Fibroblast of skin of right biceps (primary cell): ENCODE data around the gene MIA.
"Not testable (repeated sequence)": the region's sequence is repeated elsewhere in the genome, so short reads cannot be mapped to it uniquely, and the experiment has no call there.

Experiments used
- DNase-seq: peaks from one replicate; pipeline ENCODE4 v3.0.0-alpha.2; 2013

MIA gene

DNA sequence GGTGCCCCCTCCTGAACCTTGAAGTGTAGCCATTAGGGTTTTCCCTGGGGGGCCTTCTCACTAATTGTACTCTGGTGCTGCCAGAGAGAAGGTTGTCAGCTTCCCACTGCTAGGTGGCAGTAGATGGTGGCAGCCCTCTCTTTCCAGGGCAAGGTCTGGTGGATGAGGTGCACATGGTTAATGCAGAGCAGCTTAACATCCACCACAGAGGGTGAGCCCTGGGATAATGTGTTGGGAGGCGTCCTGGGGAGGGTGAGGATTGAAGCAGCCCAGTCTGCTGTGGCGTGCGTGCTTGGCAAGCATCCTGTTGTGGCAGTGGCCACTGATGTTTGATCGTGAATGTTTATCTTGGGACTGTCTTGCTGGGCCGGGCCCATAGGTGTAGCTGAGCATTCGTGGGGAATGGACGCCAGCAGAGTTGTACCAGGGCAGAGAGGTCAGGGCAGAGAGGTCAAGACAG lies 29.5 kb downstream of the MIA start:
- no peak for DNase-seq

DNA sequence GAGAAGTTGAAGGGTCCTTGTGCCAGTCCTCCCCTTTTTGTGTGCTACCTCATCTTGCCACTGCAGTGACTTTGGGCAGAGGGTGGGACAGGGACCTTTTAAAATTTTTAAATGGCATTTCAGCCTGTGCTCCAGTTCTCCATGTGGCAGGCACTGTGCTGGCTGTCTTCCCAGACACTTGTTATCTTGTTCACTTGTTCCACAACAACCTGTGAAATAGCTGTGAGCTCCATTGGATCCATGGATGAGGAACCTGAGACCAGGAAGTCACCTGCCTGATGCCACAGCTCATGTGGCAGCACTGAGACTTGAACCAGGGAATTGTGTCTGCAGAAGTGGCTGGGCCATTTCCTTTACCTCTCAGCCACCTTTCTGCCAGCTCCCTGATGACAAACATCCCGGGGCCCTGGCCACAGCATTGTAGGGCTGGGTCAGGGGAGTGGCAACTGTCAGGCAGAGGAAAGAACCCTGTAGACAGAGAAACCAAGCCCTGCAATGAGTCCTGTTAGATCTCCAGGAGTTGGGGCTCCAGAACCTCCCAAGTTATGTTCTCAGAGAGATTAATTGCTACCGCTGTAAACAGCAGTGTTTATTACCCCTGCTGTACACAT lies 30.0 kb downstream of the MIA start:
- no peak for DNase-seq

DNA sequence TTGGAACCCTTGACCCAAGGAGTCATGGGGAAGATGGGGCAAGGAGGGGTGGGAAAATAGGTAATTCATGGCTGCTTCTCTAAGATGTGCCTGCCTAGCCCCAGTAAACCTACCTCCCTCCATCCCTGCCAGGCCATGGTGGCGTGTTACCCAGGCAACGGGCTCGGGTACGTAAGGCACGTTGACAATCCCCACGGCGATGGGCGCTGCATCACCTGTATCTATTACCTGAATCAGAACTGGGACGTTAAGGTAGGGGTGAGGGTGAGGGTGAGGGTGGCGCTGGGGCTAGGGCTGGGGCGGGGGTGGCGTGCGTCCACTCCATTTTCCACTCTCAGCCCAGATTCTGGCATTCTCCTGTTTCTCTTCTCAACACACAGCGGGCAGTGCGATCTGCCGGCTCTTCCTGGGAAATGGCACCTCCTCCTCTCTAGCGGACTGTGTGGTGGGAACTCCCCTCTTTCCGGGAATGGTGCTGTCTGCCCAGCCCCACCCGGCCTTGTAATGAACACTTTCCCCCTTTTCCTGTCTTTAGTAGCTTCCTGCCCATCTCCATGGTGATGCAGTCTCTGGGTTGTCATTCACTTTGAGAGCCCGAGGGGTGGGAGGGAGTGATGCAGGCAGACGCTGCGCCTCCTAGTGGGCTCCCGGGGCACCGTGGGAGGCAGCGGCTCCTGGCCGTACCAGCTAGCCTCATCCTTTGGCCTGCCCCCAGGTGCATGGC lies 31.3 kb downstream of the MIA start:
- DNase-seq = peak; percentile 98

DNA sequence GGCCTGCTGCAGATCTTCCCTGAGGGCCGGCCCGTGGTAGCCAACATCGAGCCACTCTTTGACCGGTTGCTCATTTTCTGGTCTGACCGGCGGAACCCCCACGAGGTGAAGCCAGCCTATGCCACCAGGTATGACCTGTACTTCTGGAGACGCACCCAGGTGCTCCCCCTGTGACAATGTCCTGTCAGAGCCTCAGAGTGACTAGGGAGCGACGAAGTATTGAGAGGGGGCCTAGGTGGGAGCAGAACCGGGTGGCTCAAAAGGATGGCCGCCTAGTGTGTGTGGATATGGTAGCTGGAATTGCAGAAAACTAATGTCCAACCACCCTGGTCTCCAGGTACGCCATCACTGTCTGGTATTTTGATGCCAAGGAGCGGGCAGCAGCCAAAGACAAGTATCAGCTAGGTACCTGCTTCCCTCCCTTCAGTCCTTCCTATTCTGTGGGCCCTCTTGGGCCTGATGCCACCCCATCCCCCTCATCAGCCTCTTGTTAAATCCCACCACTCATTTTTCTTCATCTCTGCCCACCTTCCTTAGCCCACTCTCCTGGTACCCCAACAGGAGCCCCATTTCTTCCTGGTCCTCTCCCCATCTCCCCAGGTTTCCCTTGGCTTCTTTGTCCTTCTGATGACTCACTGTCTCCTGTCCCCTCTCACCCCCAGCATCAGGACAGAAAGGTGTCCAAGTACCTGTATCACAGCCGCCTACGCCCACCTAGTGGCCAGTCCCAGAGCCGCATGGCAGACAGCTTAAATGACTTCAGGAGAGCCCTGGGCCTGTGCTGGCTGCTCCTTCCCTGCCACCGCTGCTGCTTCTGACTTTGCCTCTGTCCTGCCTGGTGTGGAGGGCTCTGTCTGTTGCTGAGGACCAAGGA lies 32.1 kb downstream of the MIA start:
- DNase-seq = no peak

DNA sequence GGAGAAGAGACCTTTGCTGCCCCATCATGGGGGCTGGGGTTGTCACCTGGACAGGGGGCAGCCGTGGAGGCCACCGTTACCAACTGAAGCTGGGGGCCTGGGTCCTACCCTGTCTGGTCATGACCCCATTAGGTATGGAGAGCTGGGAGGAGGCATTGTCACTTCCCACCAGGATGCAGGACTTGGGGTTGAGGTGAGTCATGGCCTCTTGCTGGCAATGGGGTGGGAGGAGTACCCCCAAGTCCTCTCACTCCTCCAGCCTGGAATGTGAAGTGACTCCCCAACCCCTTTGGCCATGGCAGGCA lies 32.7 kb downstream of the MIA start:
- no peak for DNase-seq

DNA sequence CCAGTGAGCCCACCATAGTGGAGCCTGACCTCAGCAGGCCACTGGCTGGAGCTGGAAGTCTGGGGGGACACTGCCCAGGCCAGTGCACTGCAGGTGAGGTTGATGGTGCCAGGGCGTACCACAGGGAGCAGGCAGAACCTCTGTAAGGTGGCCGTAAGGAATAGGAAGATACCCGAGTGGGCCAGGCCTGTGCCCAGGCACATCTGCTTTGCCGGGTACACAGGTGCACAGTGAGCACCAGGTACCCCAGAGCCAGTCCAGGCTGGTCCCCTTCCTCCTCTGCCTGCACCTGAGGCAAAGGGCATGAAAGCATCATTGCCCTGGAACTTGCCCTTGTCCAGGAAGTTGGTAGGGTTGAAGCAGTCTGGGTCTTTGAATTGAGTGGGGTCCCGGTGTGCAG lies 33.2 kb downstream of the MIA start:
- DNase-seq = no peak

DNA sequence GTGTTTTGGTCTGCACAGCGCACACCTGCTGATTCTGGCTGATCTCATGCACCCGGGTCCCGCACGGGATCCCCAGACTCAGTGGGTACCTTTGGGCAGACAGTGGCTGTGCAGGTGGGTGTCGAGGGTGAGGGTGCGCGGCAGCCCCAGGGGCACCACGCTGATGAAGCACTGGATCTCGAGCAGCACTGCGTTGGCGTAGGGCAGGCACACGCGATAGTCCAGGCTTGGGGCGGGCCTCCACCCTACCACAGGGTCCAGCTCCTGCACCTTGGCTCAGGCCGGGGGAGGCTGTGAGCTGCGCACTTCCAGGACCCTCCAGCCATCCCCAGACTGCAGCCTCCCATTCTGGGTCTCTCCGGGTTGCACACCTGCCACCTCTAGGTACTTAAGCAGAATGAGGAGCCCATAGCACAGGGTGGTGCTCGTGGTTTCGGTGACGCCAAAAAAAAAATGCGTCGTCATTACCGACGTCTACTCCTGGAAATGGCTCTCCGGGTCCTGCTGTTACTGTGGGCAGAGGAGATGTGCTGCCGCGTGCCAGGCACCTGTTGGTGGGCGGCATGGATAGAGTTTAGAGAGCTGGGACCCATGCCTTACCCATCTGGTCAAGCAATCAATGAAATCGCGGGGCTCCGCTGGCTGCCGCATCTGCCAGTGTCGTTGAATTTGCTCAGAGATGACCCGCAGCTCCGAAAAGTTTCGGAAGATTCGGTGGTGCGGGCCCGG lies 34.2 kb downstream of the MIA start:
- no peak for DNase-seq

DNA sequence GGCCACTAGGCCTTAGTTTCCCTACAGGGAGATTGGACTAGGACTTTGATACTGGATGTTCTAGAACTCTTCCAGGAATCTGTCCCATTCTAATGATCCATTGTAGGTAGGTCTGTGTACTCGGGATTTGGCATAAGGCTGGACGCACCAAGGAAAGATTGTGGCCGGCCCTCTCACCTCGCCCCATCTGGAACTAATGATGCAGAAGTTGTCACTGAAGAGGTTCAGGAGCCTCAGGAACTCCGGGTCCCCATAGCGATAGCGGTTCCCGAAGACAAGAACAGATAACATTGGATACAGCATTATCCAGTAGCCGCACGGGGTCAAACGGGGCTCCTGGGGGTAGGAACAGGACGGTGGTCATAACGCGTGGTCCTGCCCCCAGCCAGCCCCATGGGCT lies 34.8 kb downstream of the MIA start:
- no peak for DNase-seq

DNA sequence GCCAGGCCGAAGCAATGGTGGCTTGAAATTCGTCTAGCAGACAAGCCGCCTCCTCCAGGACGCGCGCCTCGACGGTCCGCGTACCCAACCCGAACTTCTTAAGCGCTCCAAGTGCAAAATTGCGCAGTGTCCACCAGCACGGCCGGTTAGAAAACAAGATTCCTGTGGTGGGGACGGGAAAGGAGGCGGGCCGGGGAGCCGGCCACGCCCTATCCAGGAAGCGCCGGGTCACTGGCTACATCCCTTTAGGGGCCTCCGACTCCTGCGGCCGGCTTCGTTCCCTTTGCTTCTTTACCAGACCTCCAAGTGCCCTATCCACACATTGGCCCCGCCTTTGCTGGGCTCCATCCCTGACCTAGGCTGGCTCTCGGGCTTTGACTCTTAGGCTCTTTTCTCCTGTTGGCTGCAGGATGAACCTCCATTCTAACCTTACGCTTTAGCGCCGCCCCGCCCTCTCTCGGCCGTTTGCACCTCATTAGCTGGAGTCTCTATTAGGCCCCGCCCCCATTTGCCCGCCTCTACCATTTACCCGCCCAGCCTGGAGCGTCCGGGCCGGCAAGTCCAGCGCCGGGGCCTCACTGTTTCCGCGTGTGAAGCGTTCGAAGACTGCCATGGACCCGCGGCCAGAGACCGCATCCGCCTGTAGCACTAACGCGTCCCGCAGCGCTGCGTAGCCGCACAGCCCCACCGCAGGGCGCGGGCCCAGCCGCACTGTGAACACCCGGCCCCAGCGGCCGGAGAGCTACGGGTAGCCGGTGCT lies 35.5 kb downstream of the MIA start:
- peak; percentile 71 for DNase-seq

DNA sequence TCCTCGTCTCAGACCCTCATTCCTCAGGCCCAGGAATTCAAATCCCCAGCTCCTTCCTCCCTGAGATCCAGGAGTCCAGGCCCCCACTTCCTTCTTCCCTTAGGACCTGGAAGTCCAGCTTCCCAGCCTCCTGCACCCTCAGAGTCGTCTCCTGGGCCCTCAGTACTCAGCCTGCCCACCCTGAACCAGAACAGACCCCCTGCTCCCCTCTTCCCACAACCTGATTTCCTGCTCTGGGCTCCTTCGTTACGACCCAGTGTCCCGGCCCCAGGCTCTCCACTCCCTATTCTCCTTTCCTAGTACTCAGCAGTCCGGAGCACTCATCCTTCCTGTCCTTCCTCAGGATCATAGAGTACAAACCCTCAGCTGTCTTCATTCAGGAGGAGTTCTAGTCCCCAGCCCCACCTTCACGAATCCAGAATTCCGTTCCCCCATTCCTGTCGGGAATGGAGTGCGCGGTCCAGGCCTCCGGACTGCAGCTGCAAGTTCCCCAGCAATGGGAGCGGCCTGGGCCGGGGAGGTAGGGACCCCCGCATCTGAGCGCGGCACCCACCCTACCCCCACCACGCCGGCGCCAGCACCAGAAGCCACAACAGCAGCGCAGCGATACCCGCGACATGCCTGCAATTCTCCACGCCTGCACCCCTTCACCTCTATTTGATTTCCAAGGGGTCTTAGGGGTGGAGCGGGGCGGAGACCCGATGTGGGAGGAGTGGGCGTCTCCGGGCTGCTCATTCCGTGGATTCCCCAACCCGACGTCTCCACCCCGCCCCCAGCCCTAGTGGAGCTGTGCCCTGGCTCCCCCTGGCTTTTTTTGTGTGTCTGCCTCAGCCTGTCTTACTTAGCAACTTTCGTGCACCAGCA lies 36.4 kb downstream of the MIA start:
- DNase-seq = no peak

DNA sequence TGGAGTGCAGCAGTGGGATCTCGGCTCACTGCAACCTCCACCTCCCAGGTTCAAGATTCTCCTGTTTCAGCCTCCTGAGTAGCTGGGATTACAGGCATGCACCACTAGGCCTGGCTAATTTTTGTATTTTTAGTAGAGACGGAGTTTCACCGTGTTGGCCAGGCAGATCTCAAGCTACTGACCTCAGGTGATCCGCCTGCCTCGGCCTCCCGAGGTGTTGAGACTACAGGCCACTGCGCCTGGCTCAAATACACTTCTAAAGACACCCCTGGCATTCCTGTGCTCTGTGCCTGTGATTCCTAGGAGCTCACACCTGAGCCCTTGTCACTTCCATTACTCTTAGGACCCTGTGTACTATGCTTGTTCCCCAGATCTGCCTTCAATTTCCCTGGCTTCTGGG lies 37.2 kb downstream of the MIA start:
- DNase-seq = not testable (repeated sequence)

DNA sequence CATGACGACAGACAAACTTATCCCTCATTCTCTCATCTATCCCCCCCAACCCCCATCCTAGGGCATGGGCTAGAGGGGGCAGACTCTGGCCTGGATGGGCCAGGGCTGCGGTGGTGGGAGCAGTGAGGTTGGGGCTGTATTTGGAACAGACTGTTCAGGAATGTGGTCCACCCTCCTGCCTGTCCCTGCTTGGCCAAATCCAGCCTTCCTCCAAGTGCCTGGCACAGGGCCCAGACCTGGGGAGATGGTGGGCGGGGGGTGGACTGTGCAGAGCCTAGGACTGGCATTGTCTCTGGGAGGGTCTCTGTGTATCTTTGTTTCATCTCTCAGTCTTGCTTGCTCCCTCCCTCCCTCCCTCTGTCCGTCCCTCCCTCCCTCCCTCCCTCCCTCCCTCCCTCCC lies 37.9 kb downstream of the MIA start:
- DNase-seq = no peak

DNA sequence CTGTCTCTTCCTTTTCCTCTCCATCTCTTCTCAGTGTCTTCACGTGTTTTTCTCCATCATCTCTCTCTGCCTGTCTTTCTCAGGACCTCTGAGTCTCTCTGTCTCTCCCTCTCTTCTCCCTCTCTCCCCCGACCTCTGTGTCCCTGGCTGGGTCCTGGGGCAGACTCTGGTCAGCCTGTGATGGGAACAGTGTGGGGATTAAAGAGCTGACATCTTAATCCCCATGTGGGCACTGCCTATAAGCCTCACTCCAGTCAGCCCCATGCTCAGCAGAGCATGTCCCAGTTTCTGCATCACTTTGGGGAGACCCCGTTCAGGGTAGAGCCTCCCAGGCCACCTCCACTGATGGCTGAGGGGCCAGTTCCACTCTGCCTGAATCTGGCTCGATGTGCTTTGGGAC lies 39.9 kb downstream of the MIA start:
- no peak for DNase-seq

DNA sequence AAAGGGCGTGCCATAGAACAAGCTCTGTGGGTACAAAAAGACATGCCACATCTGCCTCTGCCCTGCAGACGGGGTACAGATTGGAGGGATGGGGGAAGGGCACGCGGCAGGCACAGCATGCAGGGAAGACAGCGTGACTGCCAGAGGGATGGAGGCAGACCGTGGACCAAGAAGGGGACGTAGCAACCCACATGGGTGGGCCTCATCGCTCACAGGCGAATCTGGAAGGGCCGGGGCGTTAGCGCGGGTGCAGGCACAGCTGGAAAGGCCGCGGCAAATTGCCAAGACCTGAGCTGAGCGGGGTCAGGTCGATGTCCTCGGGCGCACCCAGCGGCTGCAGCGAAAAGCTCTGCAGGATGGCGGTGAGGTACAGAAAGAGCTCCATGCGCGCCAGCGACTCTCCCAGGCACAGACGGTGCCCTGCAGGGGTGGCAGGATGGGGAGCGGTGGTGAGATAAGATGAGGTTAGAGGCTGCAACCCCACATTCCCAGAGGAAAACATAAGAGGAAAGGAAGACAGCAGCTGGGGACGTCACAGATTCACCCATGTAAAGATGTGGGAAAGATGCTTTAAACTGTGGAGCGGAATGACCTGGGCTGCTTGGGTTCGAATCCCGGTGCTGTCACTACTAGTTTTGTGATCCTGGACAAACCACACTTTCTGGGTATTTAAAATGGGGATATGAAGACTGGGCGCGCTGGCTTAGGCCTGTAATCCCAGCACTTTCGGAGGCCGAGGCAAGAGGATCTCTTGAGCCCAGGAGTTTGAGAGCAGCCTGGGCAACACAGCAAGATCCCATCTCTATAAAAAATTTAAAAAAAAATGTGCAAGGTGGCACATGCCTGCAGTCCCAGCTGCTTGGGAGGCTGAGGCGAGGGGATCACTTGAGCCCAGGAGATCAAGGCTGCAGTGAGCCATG lies 43.4 kb downstream of the MIA start:
- DNase-seq = peak; percentile 28

DNA sequence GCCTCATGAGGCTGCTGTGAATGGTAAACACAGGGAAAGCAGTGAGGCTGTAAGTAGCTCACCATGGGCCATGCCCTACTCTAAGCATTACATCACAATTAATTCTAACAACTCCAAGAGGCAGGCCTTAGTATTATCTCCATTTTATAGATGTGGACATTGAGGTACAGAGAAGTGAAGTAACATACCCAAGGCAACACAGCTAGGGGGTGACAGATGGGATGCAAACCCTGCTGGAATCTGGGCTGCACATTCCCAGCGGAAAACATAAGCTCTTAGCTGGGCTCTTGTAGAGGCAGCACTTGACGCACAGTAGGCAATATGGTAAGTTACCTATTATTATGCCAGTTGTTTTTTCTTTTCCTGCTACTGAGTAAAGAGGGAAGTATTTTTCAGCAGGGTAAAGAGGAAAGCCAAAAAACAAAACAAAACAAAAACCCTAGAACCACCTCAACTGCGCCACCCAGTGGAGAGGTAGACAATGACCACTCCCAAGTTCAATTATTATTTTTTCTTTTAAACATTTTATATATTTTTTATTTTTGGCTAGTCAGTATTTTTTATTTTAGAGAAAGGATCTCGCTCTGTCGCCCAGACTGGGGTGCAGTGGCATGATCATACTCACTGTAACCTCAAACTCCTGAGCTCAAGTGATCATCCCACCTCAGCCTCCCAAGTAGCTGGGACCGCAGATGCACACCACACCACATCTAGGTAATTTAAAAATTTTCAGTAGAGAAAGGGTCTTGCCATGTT lies 44.3 kb downstream of the MIA start:
- not testable (repeated sequence) for DNase-seq

DNA sequence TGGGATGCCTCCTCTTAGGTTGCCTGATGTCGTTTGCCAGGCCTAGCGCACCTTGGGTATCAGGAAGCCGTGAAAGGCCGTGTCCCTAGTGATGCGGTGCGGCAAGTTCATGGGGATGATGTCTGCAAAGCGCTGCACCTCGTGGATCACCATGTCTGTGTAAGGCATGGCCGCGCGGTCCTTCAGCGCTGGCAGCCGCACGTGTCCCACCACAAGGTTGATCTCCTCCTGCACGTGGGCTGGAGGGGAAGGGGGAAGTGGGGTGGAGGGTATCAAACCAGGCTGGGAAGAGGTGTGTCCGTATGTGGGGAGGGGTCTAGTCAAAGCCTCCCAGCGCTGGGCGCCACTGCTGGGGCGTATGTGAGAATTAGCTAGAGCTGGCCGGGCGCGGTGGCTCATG lies 46.8 kb downstream of the MIA start:
- DNase-seq = no peak

DNA sequence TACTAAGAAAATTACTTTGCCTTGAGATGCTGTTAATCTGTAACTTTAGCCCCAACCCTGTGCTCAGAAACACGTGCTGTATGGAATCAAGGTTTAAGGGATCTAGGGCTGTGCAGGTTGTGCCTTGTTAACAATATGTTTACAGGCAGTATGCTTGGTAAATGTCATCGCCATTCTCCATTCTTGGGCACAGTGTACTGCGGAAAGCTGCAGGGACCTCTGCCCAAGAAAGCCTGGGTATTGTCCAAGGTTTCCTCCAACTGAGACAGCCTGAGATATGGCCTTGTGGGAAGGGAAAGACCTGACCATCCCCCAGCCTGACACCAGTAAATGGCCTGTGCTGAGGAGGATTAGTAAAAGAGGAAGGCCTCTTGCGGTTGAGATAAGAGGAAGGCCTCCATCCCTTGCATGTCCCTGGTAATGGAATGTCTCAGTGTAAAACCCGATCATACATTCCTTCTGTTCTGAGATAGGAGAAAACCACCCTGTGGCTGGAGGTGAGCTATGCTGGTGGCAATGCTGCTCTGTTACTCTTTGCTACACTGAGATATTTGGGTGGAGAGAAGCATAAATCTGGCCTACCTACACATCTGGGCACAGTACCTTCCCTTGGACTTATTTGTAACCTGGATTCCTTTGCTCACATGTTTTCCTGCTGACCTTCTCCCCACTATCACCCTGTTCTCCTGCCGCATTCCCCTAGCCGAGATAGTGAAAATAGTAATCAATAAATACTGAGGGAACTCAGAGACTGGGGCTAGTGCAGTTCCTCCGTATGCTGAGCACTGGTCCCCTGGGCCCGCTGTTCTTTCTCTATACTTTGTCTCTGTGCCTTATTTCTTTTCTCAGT lies 47.6 kb downstream of the MIA start:
- DNase-seq = peak; percentile 39

DNA sequence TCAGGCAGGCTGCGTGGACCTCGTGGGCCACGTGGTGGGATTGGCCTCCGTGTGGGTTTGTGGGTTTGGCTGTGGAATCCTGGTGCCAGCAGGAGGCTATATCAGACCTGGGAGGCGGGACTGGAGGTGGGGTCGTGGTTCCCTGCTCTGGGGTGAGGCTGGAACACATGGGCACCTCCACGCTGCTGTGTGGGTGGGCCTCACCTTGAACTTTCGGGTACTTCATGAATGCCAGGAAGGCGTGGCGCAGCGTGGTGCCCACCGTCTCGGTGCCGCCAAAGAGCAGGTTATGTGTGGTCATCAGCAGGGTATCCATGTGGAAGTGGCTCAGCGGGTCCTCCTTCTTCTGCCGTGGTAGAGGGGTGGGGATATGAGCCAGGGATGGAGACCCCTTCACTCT lies 49.6 kb downstream of the MIA start:
- not testable (repeated sequence) for DNase-seq
